ENCODE data around the gene RHOH.

RHOH gene

DNA sequence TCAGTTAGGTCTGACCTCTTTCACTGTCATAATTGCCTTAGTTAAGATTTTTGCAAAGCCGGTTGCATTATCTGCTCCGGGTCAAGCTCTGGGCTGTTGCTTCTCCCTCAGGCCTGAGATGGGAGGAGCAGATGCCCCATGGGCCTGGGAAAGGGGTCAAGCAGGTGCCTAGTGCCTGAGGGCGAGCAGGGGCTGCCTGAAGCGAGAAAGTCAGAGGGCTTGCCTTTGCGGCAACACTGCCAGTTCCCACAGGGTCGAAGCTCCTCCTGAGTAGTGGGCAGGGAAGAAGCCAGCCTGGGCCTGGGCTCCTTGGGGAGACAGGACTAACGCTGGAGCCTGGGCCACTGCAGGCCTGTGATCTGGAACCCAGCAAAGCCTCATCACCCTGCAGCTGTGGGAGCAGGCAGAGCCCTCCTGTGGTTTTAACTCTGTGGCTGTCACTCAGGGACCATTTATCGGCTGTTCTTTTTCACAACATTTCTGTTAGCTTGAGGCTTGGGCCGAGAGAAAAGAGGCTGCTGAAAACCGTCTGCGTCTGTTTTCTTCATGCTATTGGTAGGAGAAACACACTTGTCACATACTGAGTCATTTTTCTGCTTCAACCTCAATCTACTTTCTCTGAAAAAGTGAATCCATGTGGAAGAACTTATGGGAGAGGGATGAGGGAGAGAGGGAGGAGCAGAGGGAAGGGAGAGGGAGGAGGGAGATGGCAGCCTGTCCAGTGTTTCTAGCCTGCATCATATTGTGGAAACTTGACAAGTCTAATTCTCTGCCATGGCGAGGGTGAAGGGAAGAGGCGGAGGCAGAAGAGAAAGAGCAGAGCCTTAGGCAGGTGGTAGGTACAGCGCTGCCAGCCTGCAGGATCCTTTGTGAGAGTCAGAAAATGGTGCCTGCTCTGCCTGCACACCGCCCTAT lies 68.4 kb downstream of the RHOH start:
- no peak for DNase-seq (ENCODE audit: low read depth)
- no peak overlapping the region for H3K4me3 ChIP-seq (ENCODE audit: low read depth, low read length)
- no peak for TF ChIP-seq CTCF (IDR thresholded peaks at IDR 0.05; ENCODE audit: low read depth, low read length, missing control alignments)

GRCh38 chr4:40265910-40266274 lies 69.1 kb downstream of the RHOH start:
- TF ChIP-seq CTCF (IDR thresholded peaks at IDR 0.05; ENCODE audit: low read depth, low read length, missing control alignments) = no peak
- H3K4me3 ChIP-seq (ENCODE audit: low read depth, low read length) = no peak overlapping the region

GRCh38 chr4:40269133-40269532 lies 72.3 kb downstream of the RHOH start:
- DNase-seq (ENCODE audit: low read depth) = no peak
- TF ChIP-seq CTCF (IDR thresholded peaks at IDR 0.05; ENCODE audit: low read depth, low read length, missing control alignments) = no peak
- no peak overlapping the region for H3K4me3 ChIP-seq (ENCODE audit: low read depth, low read length)

More at GRCh38 chr4:40265910-40266274, 69.1 kb downstream of the RHOH start:
- no peak for DNase-seq (ENCODE audit: low read depth)

DNA sequence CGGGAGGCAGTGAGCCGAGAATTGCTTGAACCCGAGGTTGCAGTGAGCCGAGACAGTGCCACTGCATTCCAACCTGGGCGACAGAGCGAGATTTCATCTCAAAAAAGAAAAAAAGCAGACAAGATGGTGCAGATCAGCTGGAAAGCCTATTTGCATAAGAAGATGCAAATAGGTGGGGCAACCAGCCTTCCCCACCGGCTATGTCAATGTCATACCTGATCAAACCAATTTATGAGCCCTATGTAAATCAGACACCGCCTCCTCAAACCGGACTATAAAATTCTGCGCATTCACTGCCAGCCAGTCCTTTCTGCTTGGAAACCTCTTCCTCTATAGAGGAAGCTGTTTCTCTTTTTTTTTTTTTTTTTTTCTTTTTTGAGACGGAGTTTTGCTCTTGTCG lies 73.8 kb downstream of the RHOH start:
- no peak for DNase-seq (ENCODE audit: low read depth)
- TF ChIP-seq CTCF (IDR thresholded peaks at IDR 0.05; ENCODE audit: low read depth, low read length, missing control alignments) = no peak
- no peak overlapping the region for H3K4me3 ChIP-seq (ENCODE audit: low read depth, low read length)

DNA sequence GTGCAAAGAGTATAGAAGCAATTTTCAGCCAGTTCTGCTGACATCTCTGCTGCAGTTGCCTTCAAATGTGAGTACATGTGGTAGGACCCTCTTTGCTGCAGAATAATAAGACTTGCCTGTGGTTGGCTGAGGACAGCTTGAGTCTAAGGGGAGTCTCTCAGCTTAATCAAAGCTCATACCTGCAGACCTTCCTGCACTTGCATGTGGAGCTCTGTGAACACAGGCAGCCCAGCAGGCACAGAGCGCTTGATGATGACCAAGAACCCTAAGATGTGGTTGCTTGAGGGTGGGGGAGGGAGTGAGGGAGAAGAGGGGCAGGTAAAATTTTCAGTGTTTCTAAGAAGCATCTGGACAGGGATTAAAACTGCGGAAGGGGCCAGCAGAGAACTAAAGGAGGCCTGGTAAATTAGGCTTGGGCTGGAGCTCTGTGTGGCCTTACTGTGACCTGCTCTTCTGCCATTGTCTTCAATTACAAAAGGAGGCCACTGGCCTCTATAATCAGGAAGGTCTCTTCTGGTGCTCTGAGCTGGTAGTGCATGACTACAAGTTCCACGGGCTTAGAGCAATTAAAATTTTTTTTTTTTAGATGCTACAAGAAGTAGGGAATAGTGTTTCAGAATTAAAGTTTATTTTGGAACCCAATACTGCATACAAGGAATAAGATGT lies 78.4 kb downstream of the RHOH start:
- DNase-seq (ENCODE audit: low read depth) = no peak
- no peak for TF ChIP-seq CTCF (IDR thresholded peaks at IDR 0.05; ENCODE audit: low read depth, low read length, missing control alignments)
- H3K4me3 ChIP-seq (ENCODE audit: low read depth, low read length) = no peak overlapping the region

- no peak overlapping the region for H3K4me3 ChIP-seq (ENCODE audit: low read depth, low read length)
- TF ChIP-seq CTCF (IDR thresholded peaks at IDR 0.05; ENCODE audit: low read depth, low read length, missing control alignments) = no peak
- DNase-seq (ENCODE audit: low read depth) = no peak
Observed at GRCh38 chr4:40276546-40276945, 79.7 kb downstream of the RHOH start.
